GM21717 (cell line): ENCODE data around the gene TBXA2R.

ENCODE experiments used
- ATAC-seq: cut with Tn5 transposase; IDR thresholded peaks from one replicate; pipeline ENCODE4 v1.9.1; 2021; ENCODE audit warnings: mild to moderate bottlenecking, moderate library complexity; ENCODE audit not compliant: unreplicated experiment

TBXA2R gene

GRCh38 chr19:3620817-3621547, 14.3 kb upstream of the TBXA2R start:
- ATAC-seq: no peak

DNA sequence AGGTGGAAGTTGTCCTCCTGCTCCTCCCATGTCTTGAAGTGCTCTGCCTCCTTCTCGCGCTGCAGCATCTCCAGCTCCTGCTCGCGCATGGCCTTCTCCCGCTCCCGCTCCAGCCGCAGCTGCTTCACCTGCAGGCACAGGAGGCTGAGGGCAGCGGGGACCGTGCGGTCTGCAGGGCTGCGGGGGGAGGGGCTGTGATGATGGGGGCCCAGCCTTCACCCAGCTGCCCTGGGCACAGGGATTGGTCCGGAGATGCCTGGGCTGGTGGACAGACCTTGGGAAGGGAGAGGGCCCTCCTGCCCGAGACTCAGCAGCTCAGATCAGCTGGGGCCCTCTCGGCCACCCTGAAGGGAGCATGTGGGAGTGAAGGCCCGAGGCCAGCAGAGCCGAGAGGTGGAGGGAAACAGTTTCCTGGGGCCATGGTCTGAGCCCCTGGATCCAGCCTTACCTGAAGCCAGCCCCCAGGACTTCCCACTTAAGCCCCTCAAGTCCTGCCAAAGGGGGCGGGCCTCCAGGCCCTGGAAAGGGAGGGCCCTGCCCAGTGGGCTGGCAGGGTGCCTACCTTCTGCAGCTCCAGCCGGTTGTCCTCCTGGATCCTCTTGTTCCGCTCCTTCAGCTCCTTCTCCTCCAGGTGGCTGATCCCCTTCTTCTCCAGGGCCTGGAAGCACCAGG, 13.6 kb upstream of the TBXA2R start:
- no peak for ATAC-seq

- no peak for ATAC-seq
Measured at GRCh38 chr19:3619631-3620012, 12.9 kb upstream of the TBXA2R start.

GRCh38 chr19:3618811-3619630, 12.3 kb upstream of the TBXA2R start:
- no peak for ATAC-seq

DNA sequence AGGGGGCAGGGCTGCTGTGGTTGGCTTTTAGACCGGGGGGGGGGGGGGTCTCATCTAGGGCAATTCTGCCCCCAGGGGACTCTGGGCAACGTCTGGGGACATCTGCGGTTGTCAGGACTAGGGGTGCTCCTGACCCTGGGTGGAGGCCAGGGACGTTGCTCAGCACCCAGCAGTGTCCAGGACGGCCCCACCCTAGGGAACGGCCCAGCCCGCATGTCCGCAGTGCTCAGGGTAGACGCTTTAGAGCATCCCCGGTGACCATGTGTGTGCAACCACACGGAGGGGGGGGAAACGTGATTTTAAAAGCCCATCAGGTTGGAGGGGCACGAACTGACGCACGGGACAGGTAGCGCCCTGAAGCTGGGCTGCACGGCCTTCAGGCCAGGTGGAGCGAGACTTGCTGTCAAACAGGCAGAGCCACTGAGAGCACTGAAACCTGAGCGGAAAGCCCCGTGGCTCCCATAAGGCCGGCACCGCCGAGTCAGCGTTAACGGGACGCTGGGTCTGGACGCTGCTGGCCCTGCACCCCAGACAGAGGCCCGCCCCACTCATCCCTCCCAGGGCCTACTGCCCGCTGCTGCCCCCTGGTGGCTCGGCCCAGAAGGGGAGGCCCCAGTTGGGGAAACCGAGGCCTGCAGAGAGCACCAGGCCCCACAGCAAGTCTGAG, 11.6 kb upstream of the TBXA2R start:
- ATAC-seq: no peak

- ATAC-seq: no peak
Measured at GRCh38 chr19:3617463-3617862, 10.8 kb upstream of the TBXA2R start.

- ATAC-seq: no peak
Measured at GRCh38 chr19:3615524-3616135, 9.0 kb upstream of the TBXA2R start.

DNA sequence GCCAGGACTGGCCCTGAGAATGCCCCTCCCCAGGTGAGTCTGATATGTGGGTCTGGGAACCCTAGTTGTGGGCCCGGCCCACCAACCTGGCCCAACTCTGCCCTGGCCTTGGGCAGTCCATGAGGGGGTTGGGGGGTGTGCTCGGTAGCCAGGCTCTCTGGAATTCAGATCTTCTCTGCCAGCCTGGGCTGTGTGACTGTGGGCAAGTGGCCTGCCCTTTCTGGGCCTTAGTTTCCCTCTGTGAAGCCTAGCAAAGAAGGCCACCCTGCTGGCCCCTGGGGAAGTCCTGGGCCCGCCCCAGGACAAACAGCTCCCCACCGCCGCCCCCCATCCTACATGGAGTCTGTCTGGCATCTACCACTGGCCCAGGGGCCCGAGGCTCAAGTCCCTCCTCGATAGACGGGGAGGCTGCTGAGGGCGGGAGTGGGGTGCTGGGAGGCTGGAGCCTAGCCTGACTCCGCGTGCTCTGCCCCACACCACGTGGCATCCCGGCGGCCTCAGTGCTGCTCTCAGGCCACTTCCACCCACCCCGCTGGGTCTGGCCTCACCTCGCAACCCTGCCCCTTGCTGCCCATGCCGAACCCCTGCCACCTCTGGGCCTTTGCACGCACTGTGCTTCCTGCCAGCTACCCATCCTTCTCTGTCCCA, 8.3 kb upstream of the TBXA2R start:
- no peak for ATAC-seq

DNA sequence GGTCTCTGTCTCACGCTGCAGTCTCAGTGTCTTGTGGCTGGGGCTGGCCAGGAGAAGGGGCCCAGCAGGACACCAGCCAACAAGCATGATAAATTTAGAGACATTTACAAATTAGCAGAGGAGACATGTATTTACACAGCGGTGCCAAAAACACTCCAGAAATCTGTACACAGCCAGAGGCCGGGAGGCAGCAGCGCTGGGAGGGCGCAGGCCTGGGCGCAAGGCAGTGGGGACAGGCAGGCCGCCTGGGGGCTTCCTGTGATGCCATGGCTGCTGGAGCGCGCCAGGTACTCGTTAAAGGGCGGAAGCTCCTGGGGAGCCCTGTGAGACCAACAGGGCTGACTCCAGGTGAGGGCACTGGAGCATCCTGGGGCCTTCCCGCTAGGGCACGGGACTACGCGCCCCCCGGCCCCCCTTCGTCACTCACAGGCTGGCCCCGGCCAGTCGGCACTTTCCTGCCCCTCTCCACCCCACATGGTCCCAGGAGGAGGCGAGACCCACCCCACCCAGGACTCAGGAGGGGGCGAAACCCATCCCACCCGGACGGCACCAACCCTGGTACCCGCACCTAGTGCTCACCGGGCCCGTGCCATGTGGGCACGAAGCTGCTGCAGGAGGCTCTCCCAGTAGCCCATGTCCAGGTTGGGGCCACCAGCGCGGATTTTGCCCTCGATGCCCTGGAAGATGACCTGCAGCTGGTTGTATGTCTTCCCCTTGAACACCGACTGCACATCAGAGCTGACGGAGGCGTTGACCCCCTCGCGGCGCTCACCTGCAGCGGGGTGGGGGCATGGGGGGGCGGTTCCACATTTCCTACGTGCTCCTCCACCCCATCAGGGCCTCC, 7.4 kb upstream of the TBXA2R start:
- ATAC-seq: no peak

DNA sequence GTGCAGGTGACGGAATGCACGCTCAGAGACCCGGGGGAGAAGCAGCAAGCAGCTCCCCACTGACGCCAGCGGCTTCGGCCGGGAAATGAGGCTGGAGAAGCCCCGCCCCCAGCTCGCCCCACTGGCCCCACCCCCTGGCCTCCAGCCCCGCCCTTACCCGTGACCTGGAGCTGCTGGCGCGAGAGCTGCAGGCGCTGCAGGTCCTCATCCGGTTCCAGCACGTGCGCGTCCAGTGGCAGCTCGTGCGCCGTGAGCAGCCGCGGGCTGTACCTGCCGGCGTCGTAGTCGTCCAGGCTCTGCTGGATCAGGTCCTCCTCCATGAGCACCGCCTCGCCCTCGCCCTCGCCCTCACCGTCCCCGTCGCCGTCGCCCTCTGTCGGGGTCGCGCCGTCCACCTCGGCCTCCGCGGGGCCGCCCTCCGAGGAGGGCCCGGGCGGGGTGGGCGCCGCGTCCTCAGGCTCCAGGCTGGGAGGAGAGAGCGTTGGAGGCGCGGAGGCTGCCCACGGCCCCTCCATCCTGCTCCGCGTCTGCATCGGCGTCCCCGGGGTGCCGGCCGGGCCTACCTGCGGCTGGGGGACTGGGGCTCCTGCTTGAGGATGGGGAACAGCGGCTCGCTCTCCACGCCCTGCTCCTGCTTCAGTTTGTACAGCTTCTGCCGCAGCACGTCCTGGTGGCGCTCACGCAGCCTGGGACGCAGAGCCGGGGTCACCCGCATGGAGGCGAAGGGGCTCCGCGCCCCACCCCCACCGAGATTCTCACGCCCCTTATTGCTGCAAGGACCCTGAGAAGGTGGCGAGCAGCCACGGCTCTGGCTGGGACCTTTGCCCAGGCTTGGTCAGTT, 6.4 kb upstream of the TBXA2R start:
- ATAC-seq: no peak

GRCh38 chr19:3612330-3612729, 5.7 kb upstream of the TBXA2R start:
- no peak for ATAC-seq

GRCh38 chr19:3611841-3612240, 5.2 kb upstream of the TBXA2R start:
- ATAC-seq: no peak

DNA sequence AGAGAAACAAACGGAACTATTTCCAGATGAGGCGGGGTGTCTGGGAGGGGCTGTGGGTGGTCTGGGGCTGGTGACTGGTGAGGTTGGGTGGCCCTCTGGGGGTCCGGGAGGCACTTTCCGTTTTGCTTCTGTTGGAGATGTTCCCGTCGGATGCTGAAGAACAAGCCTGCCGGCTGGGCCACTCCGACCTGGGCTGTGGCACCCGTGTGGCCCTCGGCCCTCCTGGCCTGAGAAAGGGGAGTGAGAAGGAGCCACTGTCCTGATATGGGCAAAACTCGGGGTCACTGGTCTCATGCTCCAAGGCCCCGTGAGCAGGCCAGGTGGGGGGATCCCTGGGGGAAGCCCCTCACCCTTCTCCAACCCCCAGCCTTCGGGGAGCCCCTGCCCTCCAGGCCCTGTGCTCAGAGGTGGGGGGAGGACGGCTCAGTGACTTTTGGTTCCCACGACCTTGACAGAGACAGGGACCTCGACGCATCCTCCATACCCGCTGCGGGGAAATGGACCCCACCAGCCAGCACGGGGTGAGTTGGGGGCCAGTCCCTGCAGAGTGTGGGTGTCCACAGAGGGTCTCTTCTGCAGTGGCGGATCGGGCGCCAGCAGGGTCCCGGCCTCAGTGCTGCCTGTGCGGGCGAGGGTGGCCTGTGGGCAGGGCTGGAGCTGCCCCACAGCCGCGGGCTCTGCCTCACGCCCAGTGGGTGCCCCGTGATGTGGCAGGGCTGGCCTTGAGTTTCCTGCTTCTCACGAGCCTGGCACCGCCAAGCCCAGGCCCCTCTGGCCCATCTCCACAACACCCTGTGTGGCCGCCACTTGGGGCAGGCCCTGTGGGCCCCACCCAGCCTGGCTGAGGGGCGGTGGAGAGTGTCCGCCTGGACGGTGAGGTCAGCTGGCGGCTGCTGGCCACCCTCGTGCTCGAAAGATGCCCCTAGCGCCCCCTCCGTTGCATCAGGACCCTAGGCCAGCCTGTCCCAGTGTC, 4.4 kb upstream of the TBXA2R start:
- ATAC-seq: no peak

- ATAC-seq: no peak
Measured at GRCh38 chr19:3609779-3610719, 3.4 kb upstream of the TBXA2R start.

DNA sequence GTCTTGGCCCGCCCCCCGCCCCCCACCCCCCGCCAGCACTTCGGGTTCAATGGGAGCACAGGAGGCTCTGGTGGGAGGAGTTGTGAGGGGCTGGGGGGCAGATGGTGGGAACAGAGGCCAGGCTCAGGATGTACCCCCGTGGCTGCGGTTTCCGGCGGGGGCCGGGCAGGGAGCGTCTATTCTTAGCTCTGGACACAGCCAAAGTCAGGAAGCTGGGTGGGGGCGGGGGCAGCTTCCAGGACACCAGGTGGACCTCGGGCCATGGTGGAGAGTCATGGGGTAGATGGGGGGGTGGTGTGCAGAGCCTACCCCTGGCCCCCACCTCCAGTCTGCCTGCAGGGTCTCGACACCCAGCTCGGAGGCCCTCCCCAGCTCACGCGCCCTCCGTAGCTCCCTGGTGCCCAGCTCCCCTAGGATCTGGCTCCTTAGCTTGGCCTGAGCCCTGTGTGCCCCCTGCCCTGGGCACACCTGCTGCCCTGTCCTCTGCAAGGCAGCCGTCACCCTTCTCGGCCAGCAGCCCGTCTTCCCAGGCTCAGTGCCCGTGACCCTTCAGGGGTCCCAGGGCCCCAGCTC, 2.2 kb upstream of the TBXA2R start:
- no peak for ATAC-seq

GRCh38 chr19:3608079-3608641, 1.5 kb upstream of the TBXA2R start:
- no peak for ATAC-seq
